ENCODE results near the gene CDC42.

- no peak for TF ChIP-seq ZBTB11 (CRISPR knock-in tag; IDR thresholded peaks at IDR 0.05)
- TF ChIP-seq SMC3 (IDR thresholded peaks at IDR 0.05; ENCODE audit: borderline replicate concordance, low read length), result no peak
- no peak for TF ChIP-seq CTCF (IDR thresholded peaks at IDR 0.05 in 2 of 3, conservative IDR thresholded peaks at IDR 0.05 in 1 of 3; ENCODE audit: control insufficient read depth in 2 of 3, extremely low read depth in 1 of 3, insufficient read depth in 1 of 3, low read depth in 3 of 3, low read length in 3 of 3)
- TF ChIP-seq CEBPB (IDR thresholded peaks at IDR 0.05; ENCODE audit: borderline replicate concordance in 1 of 2, low read depth in 2 of 2, low read length in 2 of 2), result no peak
- no peak for TF ChIP-seq NRF1 (conservative IDR thresholded peaks at IDR 0.05; ENCODE audit: low read depth, low read length)
- TF ChIP-seq POLR2A (IDR thresholded peaks at IDR 0.05; ENCODE audit: low read depth, low read length), result no peak
- TF ChIP-seq ZNF274 (IDR thresholded peaks at IDR 0.05; ENCODE audit: insufficient read depth, insufficient read length), result no peak
Measured at GRCh38 chr1:22088331-22088730, 35.8 kb downstream of the CDC42 start.

Data from GM12878 (cell line).